HG03432 (cell line): Measurements from ENCODE around the gene L1TD1.
"Not testable (repeated sequence)": the region's sequence is repeated elsewhere in the genome, so short reads cannot be mapped to it uniquely, and the experiment has no call there.

ENCODE experiments used
- ATAC-seq: cut with Tn5 transposase; IDR thresholded peaks from one replicate; pipeline ENCODE4 v1.9.1; 2021; ENCODE audit warnings: mild to moderate bottlenecking, moderate library complexity; ENCODE audit not compliant: unreplicated experiment

The L1TD1 gene

DNA sequence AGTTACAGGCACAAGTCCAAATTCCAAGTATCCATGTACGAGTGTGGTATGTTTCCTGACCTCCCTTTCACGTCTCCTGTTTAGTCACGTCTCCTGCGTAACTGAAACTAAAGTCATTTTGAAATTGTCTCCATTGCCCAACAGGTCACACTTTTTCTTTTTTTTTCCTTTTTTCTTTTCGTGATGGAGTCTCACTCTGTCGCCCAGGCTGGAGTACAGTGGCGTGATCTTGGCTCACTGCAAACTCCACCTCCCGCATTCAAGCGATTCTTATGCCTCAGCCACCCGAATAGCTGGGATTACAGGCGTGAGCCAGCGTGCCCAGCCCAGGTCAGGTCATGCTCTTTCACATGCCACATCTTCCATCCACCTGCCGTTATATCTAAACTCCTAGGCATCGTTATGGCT, 38.2 kb downstream of the L1TD1 start:
- no peak for ATAC-seq

DNA sequence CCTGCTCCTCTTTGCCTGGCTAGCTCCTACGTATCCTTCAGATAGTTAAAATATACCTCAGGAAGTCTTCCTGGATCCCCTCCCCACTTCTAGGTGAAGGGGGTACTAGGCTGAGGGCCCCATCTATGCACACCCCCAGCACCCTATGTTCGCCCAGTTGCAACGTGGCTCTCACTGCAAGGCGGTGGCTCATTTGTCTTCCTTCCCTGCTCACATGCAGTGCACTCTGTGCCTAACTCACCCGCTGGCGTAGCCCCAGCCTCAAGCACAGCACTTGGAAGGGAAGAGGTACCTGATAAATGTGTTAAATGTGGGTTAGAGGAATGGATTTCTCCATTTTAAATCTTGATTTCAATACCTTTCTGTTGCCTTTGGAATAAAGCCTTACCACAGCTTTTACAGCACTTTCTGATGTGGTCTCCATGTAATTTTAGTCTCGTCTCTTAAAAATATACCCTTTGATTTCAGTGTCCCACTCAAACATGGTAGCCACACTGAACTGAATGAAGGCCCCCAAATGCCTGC, 39.3 kb downstream of the L1TD1 start:
- no peak for ATAC-seq

DNA sequence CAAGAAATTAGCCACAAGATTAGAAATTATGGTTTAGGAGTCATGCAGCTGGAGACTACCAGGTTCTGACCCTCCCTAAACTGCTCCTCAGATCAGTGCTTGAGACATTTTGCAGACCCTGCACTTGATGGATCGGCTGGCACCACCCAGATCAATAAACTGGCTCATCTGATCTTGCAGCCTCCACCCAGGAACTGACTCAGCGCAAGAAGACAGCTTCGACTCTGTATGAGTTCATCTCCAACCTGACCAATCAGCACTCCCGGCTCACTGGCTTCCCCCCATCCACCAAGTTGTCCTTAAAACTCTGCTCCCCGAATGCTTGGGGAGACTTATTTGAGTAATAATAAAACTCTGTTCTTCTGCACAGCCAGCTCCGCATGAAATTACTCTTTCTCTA, 40.0 kb downstream of the L1TD1 start:
- no peak for ATAC-seq

DNA sequence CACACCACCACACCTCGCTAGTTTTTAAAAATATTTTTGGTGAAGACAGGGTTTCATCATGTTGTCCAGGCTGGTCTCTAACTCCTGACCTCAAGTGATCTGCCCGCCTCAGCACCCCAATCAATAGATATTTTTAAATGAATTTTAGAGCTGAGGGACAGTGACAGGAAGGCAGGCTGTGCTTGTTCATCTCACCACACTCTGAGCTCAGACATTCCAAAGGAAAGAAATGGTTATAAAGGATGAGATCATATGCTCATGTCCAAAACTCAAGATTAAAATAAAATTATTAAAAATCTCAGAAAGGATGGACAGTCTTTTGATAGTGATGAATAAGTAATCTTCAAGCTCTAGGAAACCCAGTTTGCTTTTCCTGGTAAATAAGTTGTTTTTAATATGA, 40.9 kb downstream of the L1TD1 start:
- ATAC-seq, result no peak

DNA sequence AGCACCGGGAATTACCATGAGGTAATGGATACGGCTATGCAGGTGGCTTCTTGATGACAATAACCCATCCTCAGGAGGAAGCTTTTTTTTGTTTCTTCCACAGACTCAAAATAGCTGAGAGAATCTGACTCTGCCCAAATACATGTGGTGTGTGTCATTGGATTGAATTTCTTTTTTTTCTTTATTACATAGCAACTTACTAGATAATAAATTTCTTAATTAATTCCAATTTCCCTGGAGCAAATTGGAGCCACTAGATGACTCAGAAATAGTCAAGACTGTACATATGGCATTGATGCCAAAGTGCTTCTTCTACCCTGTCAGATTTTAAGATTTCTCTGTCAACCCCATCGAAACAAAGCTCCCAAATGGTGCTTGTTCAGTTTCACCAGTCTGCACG, 42.7 kb downstream of the L1TD1 start:
- ATAC-seq, result no peak

GRCh38 chr1:62237950-62238374, 43.3 kb downstream of the L1TD1 start:
- ATAC-seq, result no peak

GRCh38 chr1:62238507-62238906, 43.9 kb downstream of the L1TD1 start:
- ATAC-seq, result no peak

GRCh38 chr1:62239652-62240403, 45.2 kb downstream of the L1TD1 start:
- ATAC-seq, result not testable (repeated sequence)

DNA sequence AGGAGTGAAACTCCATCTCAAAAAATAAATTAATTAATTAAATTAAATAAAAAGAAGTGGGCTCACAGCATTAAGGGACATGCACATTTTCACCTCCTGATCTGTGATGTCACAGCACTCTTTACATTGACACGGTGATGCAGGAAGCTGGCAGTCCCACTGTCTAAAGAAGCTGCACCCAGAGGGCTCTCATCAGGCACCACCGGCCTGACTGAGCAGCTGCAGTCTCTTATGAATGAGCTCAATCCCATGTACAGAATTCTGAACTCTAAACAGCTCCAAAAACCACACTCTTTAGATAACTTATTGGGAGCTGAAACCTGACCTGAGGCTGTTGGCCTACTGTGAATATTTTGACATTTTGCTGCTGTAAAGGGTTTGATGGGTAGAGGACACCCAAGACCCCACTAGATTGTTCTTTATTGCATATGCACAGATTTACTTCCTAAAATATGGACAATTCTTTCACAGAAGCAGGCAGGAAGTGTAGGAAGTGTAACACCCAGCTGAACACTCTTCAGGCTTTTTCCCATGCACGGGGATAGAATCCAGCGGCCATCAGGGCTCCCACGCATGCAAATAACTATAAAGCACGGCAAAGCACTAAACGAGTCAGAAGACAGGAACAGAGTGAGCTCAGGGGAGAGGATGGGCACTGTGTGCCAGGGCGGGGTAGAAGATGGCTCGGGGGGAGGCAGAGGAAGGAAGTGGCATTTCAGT, 46.2 kb downstream of the L1TD1 start:
- ATAC-seq, result no peak

- no peak for ATAC-seq
Observed at GRCh38 chr1:62241371-62242131, 46.9 kb downstream of the L1TD1 start.

GRCh38 chr1:62244380-62244779, 49.7 kb downstream of the L1TD1 start:
- not testable (repeated sequence) for ATAC-seq

DNA sequence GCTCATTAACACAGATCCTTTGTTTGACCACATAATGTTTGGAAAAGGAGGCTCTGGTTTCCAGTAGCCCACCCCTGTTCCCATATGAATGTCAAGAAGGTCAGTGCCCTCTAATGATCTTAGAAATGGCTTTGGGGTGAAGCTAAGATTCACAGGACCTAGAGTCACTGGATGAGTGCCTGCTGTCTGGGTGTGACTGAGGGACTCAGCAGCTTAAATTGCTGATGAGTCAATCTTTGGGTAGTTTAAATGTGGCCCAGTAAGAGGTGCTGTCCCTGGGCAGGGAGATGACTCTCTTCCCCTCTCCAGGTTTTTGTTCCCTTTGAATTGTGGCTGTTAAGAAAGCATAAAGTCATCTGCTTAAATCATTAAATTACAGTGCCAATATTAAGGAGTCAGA, 50.6 kb downstream of the L1TD1 start:
- ATAC-seq, result no peak

GRCh38 chr1:62247391-62248168, 52.9 kb downstream of the L1TD1 start:
- no peak for ATAC-seq

- ATAC-seq, result no peak
Observed at GRCh38 chr1:62250126-62250726, 55.6 kb downstream of the L1TD1 start.

DNA sequence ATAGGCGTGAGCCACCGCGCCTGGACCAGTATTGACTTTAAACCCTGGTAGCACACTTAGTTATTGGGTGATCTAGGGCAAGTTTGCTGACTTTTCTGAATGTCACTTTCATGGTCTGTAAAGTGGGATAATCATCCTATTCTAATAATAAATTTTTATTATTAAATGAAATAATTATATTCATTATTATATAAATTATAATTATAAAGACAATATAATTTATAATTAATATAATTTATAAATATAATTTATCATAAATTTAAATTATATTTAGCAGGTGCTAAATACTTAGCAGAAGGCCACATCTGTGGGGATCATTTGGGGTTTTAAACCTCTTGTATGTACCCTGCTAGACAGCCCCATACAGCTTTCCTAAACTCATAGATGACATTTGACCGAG, 64.9 kb downstream of the L1TD1 start:
- ATAC-seq, result no peak

- ATAC-seq, result no peak
Observed at GRCh38 chr1:62260688-62261087, 66.0 kb downstream of the L1TD1 start.
